Lower lobe of right lung (tissue), 2 donors: Measurements from ENCODE around the gene TCP10L. TPM values are rescaled to one million over a fixed set of nuclear protein-coding genes. Genes with fewer than 3 reads are reported as not detected.
"Not testable (repeated sequence)": the region's sequence is repeated elsewhere in the genome, so short reads cannot be mapped to it uniquely, and the experiment has no call there.

Source experiments
- ATAC-seq, 2 donors: fragments of 200-7000 bp; cut with Tn5 transposase; one replicate each; pipeline ENCODE4 v1.9.1; 2020 to 2022; ENCODE audit warnings: mild to moderate bottlenecking in 2 of 2, moderate library complexity in 2 of 2
- DNase-seq: peaks from one replicate; pipeline ENCODE4 v3.0.0-alpha.2; 2020
- H3K27ac ChIP-seq: fragments of 200-600 bp; one replicate; pipeline ENCODE4 v1.8.0; 2022
- H3K27me3 ChIP-seq: fragments of 200-600 bp; one replicate; pipeline ENCODE4 v1.8.0; 2022; ENCODE audit warnings: low read depth
- H3K36me3 ChIP-seq: fragments of 200-600 bp; one replicate; pipeline ENCODE4 v1.8.0; 2022; ENCODE audit warnings: mild to moderate bottlenecking
- H3K4me1 ChIP-seq: fragments of 200-600 bp; one replicate; pipeline ENCODE4 v1.8.0; 2022
- H3K4me3 ChIP-seq: fragments of 200-600 bp; one replicate; pipeline ENCODE4 v1.8.0; 2022; ENCODE audit warnings: mild to moderate bottlenecking
- H3K9me3 ChIP-seq: fragments of 200-600 bp; one replicate; pipeline ENCODE4 v1.8.0; 2022
- intact Hi-C: fragments of 100-400 bp; cut with DNase I; formaldehyde crosslinking; loops from one replicate; pipeline ENCODE4 v1.11.0; 2022
- total RNA-seq: library from RNA; stranded (reverse); fragmentation: NEBNext Ultra II Directional; extraction: Animal tissue kit (Norgen Biotek cat#: 25700); gene quantifications from one replicate; pipeline ENCODE4 v1.2.1, GENCODE V29; 2021
- TF ChIP-seq, protein P1 (sequence below): fragments of 200-600 bp; IDR thresholded peaks from one replicate; pipeline ENCODE4 v1.8.0; 2022; ENCODE audit warnings: antibody characterized with exemption, mild to moderate bottlenecking
- donor health status: DM: no; HTN: yes; CAD: no; lungs with severe emphysema.

Gene TCP10L
- total RNA-seq, 1 donor from 2014 or later = 0.71 TPM

DNA sequence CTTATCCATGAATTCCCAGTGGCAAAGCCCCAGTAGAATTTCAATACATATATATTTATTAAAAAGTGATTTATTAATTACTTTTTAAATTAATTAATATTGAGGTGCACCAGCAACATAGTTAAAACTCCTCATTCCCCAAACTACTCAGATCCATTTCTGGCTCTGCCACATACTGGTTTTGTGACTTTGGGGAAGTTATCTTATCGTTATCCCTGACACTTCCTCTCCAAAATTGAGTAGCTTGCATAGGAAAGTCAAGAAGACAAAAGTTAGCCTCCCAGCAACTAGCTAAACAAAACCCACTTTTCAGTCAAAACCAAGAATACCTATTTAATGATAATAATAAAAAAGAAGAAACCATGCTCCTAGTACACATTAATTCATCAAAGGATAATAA, 35.9 kb downstream of the TCP10L start:
- no peaks in the 10 kb centered on the region for H3K27me3 ChIP-seq
- no peak for DNase-seq
- no peak overlapping the region for H3K27ac ChIP-seq
- H3K36me3 ChIP-seq = no peaks in the 10 kb centered on the region
- TF ChIP-seq, protein P1, sequence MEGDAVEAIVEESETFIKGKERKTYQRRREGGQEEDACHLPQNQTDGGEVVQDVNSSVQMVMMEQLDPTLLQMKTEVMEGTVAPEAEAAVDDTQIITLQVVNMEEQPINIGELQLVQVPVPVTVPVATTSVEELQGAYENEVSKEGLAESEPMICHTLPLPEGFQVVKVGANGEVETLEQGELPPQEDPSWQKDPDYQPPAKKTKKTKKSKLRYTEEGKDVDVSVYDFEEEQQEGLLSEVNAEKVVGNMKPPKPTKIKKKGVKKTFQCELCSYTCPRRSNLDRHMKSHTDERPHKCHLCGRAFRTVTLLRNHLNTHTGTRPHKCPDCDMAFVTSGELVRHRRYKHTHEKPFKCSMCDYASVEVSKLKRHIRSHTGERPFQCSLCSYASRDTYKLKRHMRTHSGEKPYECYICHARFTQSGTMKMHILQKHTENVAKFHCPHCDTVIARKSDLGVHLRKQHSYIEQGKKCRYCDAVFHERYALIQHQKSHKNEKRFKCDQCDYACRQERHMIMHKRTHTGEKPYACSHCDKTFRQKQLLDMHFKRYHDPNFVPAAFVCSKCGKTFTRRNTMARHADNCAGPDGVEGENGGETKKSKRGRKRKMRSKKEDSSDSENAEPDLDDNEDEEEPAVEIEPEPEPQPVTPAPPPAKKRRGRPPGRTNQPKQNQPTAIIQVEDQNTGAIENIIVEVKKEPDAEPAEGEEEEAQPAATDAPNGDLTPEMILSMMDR = no peak
- H3K4me3 ChIP-seq = no peak overlapping the region
- H3K9me3 ChIP-seq = no peaks in the 10 kb centered on the region
- intact Hi-C loops = no loop called here
- H3K4me1 ChIP-seq = no peaks in the 10 kb centered on the region
- no peak for ATAC-seq

DNA sequence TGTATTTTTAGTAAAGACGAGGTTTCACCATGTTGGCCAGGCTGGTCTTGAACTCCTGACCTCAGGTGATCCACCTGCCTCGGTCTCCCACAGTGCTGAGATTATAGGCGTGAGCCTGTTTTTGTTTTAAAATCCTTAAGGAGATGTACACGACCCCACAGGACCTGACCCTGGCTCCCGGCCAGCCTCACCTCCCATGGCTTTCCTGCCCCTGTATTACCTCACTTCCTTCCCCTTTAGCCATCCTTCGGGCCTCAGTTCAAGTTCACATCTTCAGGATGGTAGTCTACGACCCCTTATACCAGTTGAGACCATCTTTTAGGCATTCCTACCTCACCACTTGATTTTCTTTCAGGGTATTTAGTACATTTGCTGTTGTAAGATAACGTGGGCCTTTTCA, 36.3 kb downstream of the TCP10L start:
- H3K27me3 ChIP-seq = no peaks in the 10 kb centered on the region
- no peaks in the 10 kb centered on the region for H3K9me3 ChIP-seq
- H3K36me3 ChIP-seq = no peaks in the 10 kb centered on the region
- no peak for DNase-seq
- ATAC-seq = no peak
- H3K4me1 ChIP-seq = no peaks in the 10 kb centered on the region
- H3K27ac ChIP-seq = no peak overlapping the region
- intact Hi-C loops = no loop called here
- TF ChIP-seq, protein P1 = no peak
- no peak overlapping the region for H3K4me3 ChIP-seq

GRCh38 chr21:32547018-32547417, 38.3 kb downstream of the TCP10L start:
- H3K27me3 ChIP-seq = no peaks in the 10 kb centered on the region
- no peak overlapping the region for H3K27ac ChIP-seq
- TF ChIP-seq, protein P1 = no peak
- no peaks in the 10 kb centered on the region for H3K9me3 ChIP-seq
- H3K4me3 ChIP-seq = no peak overlapping the region
- ATAC-seq (no peak), DNase-seq (no peak)
- no peaks in the 10 kb centered on the region for H3K4me1 ChIP-seq
- no peaks in the 10 kb centered on the region for H3K36me3 ChIP-seq
- intact Hi-C loops = no loop called here

GRCh38 chr21:32545948-32546441, 39.3 kb downstream of the TCP10L start:
- Histone ChIP-seq H3K9me3 (no peaks in the 10 kb centered on the region), H3K27ac (no peak overlapping the region), H3K4me1 (no peaks in the 10 kb centered on the region), H3K27me3 (no peaks in the 10 kb centered on the region), H3K36me3 (no peaks in the 10 kb centered on the region), H3K4me3 (no peak overlapping the region)
- TF ChIP-seq, protein P1 = no peak
- DNase-seq (no peak), ATAC-seq (no peak)
- intact Hi-C loops = no loop called here

DNA sequence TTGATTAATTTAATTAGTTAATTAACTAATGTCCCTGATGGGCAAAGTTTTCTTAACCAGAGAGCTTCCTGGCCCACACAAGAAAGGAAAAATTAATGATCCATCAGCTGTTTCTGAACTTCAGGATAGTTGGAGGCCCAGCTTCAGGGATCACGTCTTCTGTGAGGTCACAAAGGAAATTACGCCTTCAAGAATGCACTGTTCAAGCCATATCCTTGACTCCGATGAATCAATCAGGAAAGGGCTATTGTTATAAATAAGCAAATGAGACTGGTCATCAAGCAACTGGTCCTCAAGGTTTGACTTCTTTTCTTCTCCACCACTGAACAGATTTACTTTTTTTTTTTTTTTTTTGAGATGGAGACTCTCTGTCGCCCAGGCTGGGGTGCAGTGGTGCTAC, 40.6 kb downstream of the TCP10L start:
- Histone ChIP-seq H3K27me3 (no peaks in the 10 kb centered on the region), H3K4me1 (no peaks in the 10 kb centered on the region), H3K36me3 (no peaks in the 10 kb centered on the region), H3K9me3 (no peaks in the 10 kb centered on the region), H3K27ac (no peak overlapping the region), H3K4me3 (no peak overlapping the region)
- TF ChIP-seq, protein P1 = no peak
- ATAC-seq (no peak), DNase-seq (no peak)
- intact Hi-C loops = no loop called here

DNA sequence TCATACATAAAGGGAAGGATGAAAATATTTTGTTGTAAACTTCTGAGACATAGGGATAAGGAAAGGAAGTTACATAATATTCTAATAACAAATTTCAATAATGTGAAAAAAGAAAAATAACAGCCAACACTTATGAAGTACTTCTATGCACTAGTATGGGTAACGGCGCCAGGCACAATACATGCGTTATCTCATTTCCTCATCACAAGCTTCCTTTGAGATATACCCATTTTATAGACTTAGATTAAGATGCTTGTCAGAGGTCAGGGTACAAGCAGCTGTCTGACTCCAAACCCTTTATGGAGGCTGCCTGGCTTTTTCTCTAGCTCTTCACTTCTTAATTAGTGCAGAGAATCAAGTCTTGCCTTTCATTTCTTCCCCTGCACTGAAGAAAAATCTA, 41.3 kb downstream of the TCP10L start:
- H3K4me1 ChIP-seq = no peaks in the 10 kb centered on the region
- no peaks in the 10 kb centered on the region for H3K36me3 ChIP-seq
- no peaks in the 10 kb centered on the region for H3K9me3 ChIP-seq
- ATAC-seq (no peak), DNase-seq (no peak)
- TF ChIP-seq, protein P1 = no peak
- H3K4me3 ChIP-seq = no peak overlapping the region
- intact Hi-C loops = no loop called here
- no peak overlapping the region for H3K27ac ChIP-seq
- H3K27me3 ChIP-seq = no peaks in the 10 kb centered on the region

- DNase-seq, ATAC-seq, H3K9me3 ChIP-seq, H3K4me3 ChIP-seq, H3K27me3 ChIP-seq, H3K36me3 ChIP-seq, intact Hi-C loops, H3K4me1 ChIP-seq, H3K27ac ChIP-seq: not testable (repeated sequence)
These were observed 42.3 kb downstream of the TCP10L start for GRCh38 chr21:32543056-32543455.
